Activated CD8-positive, alpha-beta memory T cell treated with anti-CD3 and anti-CD28 coated beads, Interleukin-2, amount 10 ng/mL, durations not matched to agents 7 days and 5 days (primary cell): ENCODE results near the gene FAM9B. TPM values are rescaled to one million over a fixed set of nuclear protein-coding genes. Genes with fewer than 3 reads are reported as not detected.
A peak's percentile ranks its signal among the peaks of the same experiment; 100 is the strongest.
"Not testable (repeated sequence)": the region's sequence is repeated elsewhere in the genome, so short reads cannot be mapped to it uniquely, and the experiment has no call there.

Source experiments
- ATAC-seq: fragments of 150-1000 bp; cut with Tn5 transposase; one replicate; pipeline ENCODE4 v1.10.0; 2021; ENCODE audit warnings: moderate library complexity
- CTCF ChIA-PET: fragments of 350-600 bp; sonication (Branson Sonifier 250); formaldehyde crosslinking; loops from one replicate; lab custom pipeline; 2021; ENCODE audit warnings: antibody characterized with exemption; lab: Charles Lee
- DNase-seq: peaks from one replicate; pipeline ENCODE4 v3.0.0-alpha.2; 2020
- H3K27ac Mint-ChIP-seq: one replicate; pipeline ENCODE4 v1.8.0; 2021; ENCODE audit warnings: mild to moderate bottlenecking, mixed read lengths
- H3K27me3 Mint-ChIP-seq: one replicate; pipeline ENCODE4 v1.8.0; 2021; ENCODE audit warnings: mixed read lengths
- H3K36me3 Mint-ChIP-seq: one replicate; pipeline ENCODE4 v1.8.0; 2021; ENCODE audit warnings: mild to moderate bottlenecking, mixed read lengths
- H3K4me1 Mint-ChIP-seq: one replicate; pipeline ENCODE4 v1.8.0; 2021; ENCODE audit warnings: mixed read lengths
- H3K4me3 Mint-ChIP-seq: one replicate; pipeline ENCODE4 v1.8.0; 2021; ENCODE audit warnings: mild to moderate bottlenecking, moderate library complexity, mixed read lengths
- H3K9me3 Mint-ChIP-seq: one replicate; pipeline ENCODE4 v1.8.0; 2022; ENCODE audit warnings: low read depth, mixed read lengths
- total RNA-seq, 2 experiments: library from RNA; stranded (reverse); gene quantifications; one replicate each; pipeline ENCODE4 v1.2.3, GENCODE V29; 2021

The FAM9B gene
- total RNA-seq, 2 experiments from 2014 or later = not detected

DNA sequence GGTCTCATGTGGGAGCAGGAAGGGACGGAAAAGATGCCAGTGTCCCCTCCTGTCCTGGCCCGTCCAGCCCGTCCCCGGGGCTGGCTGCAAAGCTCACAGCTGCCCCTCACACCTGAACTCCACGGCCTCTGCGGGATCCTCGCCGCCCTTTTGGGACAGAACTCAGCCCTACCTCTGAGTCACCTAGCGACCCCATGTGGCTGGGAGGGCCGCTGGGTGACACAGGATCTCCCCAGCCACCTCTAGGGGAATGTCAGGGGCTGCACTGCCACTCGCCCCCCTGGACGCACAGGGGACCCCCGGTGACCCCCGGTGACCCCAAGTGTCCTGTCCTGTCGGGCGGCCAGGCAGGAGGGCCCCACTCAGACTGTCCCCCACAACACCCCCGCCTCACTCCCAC is 748 bp downstream of the FAM9B start:
- Mint-ChIP-seq H3K4me1 (peaks cover 8% of the 10 kb centered on the region), H3K27me3 (peaks cover 3% of the 10 kb centered on the region), H3K9me3 (peaks cover 2% of the 10 kb centered on the region), H3K4me3 (no peak overlapping the region), H3K36me3 (peaks cover 1% of the 10 kb centered on the region), H3K27ac (no peak overlapping the region)
- DNase-seq = no peak
- CTCF ChIA-PET = no interaction called here
- no peak for ATAC-seq

DNA sequence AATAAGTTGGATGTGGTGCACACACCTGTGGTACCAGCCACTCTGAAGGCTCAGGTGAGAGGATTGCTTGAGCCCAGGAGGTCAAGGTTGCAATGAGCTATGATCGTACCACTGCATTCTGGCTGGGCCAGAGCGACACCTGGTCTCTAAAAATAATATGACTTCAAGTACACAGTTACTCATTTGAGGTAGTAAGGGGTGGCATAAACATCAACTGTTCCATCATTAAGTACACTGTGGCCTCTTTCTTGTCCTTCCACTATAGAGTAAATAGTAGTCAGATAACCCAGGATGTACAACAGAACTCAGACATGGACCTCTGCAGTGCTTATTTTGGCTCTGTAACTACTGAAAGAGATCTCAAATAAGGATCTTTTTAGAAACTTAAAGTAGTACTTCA is 10.6 kb downstream of the FAM9B start:
- no peaks in the 10 kb centered on the region for H3K4me1 Mint-ChIP-seq
- H3K36me3 Mint-ChIP-seq = no peaks in the 10 kb centered on the region
- CTCF ChIA-PET = no interaction called here
- no peak overlapping the region for H3K27ac Mint-ChIP-seq
- no peaks in the 10 kb centered on the region for H3K27me3 Mint-ChIP-seq
- no peaks in the 10 kb centered on the region for H3K9me3 Mint-ChIP-seq
- no peak for DNase-seq
- ATAC-seq = no peak
- H3K4me3 Mint-ChIP-seq = no peak overlapping the region

DNA sequence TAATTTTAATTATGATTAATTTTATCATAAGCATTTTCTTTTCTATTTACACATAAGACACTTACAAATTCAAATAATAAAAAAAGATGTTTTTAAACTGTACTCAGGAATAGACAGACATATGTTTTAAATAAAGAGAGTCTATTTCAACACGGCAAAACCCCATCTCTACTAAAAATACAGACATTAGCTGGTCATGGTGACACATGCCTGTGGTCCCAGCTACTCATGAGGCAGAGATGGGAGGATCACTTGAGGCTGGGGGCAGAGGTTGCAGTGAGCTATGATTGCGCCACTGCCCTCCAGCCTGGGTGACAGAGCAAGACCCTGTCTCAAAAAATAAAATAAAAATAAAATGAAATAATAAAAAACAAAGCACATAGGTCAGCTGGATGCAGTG is 14.8 kb downstream of the FAM9B start:
- CTCF ChIA-PET = interaction anchor here (0.6 kb wide), 1 partner anchor 861 kb away, joined by 3 read pairs; no protein-coding TSS in a partner anchor
- ATAC-seq = no peak

DNA sequence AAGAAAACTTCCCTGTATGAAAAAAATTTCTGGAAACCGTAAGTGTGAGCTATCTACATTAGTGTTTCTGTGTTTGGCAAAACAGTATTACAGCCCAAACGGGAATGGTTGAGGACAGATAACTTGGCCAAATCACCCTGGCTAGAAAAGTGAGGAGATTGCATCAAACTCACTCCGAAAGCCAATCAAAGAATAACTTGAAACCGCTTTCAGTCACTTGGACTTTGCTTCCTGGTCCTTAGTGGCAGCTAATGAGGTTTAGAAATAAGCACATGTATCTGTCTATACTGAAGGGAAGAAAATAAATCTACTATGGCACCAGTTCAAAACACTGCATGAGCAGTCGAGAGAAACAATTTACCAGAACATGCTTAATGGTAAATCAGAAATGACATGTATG is 15.6 kb downstream of the FAM9B start:
- CTCF ChIA-PET, H3K4me3 Mint-ChIP-seq, H3K9me3 Mint-ChIP-seq, DNase-seq, H3K36me3 Mint-ChIP-seq, H3K27ac Mint-ChIP-seq, H3K27me3 Mint-ChIP-seq, ATAC-seq, H3K4me1 Mint-ChIP-seq: not testable (repeated sequence)

More for the DNA sequence above, 14.8 kb downstream of the FAM9B start:
- Mint-ChIP-seq H3K27me3 (no peaks in the 10 kb centered on the region), H3K36me3 (no peaks in the 10 kb centered on the region), H3K4me3 (no peak overlapping the region), H3K4me1 (no peaks in the 10 kb centered on the region), H3K27ac (no peak overlapping the region), H3K9me3 (no peaks in the 10 kb centered on the region)
- no peak for DNase-seq

DNA sequence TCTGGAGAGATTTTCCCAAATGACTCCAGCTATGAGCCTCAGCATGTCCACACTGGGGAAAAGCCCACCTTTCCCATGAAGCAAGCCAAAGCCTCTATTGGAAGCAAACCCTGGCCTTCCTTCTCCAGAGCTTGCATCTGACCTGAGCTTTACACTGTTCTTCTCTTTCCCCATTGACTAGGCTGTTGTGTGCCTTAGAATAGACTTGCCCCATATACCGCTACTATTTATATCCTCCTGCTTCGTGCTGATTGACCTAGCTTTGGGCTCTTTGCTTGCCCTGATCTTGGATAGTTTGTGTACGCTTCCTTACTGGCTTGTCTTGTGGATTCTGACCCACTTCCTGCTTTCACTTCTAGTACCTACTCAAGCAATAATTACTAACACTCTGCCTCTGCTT is 30.9 kb downstream of the FAM9B start:
- ATAC-seq (no peak), DNase-seq (no peak)
- Mint-ChIP-seq H3K27me3 (no peaks in the 10 kb centered on the region), H3K27ac (no peak overlapping the region), H3K36me3 (no peaks in the 10 kb centered on the region), H3K4me3 (no peak overlapping the region), H3K4me1 (peaks cover 17% of the 10 kb centered on the region), H3K9me3 (no peaks in the 10 kb centered on the region)
- CTCF ChIA-PET = no interaction called here

DNA sequence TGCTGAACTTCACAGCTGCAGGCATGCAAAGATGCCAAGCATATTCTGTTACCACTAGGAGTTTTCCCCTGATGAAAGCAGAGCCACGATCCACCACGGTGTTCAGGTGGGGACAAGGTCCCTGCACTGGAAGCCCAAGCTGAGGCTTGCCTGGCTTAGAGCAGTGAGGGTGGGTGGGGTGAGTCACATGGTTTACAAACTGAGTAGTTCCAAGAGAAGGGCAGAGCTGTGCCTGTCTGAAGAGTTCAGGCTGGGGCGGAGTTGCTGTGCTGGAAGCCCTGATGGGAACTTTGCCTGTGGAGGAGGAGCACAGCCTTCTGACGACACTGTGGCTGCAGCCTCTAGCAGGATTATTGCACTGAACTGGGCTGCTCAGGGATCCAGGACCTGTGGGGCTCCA is 45.5 kb downstream of the FAM9B start:
- H3K4me1 Mint-ChIP-seq = peaks cover 4% of the 10 kb centered on the region

DNA sequence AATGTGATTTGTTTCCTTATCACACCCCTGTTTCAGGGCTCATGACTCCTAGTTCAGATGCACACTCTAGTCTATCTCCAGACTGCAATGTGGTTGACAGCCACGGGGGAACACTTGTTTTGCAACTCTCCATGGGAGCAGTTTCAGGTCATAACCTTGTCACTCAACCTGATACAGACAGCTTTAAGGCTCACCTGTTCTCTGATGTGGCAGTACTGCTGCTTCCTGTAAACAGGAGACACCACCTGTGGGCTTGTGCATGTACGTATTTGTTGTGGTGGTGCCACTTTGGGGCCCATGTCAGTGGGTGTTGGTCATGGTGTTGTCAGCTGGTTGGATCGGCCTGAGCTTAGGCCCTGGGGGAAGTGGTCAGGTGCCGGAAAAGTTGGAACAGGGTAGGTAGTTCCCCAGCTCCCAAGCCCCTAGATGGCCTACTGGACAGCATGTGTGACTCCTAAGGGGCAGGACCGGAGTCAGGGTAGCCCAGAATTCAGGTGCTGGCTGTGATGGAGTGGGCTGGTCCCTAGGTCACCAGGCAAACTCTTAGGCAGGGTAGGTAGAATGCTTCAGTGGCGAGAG is 46.2 kb downstream of the FAM9B start:
- Mint-ChIP-seq H3K36me3 (no peaks in the 10 kb centered on the region), H3K27ac (no peak overlapping the region), H3K4me3 (no peak overlapping the region), H3K27me3 (no peaks in the 10 kb centered on the region), H3K4me1 (peaks cover 4% of the 10 kb centered on the region), H3K9me3 (no peaks in the 10 kb centered on the region)
- DNase-seq (no peak), ATAC-seq (no peak)
- CTCF ChIA-PET = no interaction called here

More for the DNA sequence above, 45.5 kb downstream of the FAM9B start:
- CTCF ChIA-PET = no interaction called here
- H3K9me3 Mint-ChIP-seq = no peaks in the 10 kb centered on the region
- no peaks in the 10 kb centered on the region for H3K27me3 Mint-ChIP-seq
- no peak for ATAC-seq
- no peaks in the 10 kb centered on the region for H3K36me3 Mint-ChIP-seq
- no peak overlapping the region for H3K4me3 Mint-ChIP-seq
- no peak overlapping the region for H3K27ac Mint-ChIP-seq
- DNase-seq = no peak

DNA sequence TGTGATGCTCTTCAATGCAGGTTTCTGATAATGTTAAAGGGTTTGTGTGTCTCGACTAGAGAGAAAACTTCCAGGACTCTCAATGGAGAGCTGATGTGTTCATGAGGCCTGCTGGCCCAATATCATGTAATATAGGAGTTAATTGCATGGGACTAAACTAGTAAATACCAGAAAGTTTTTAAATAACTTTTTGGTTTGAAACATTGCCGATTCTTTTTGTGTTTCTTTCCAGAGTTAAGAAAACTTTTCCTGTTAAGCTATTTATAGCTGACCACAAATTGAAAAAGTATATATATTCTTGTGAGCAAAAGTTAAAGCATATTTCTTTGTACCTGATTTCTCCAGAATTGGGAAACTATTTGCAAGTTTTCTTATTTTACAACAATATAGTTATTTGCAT is 49.7 kb downstream of the FAM9B start:
- no peaks in the 10 kb centered on the region for H3K36me3 Mint-ChIP-seq
- H3K27me3 Mint-ChIP-seq = no peaks in the 10 kb centered on the region
- CTCF ChIA-PET = no interaction called here
- no peak overlapping the region for H3K27ac Mint-ChIP-seq
- DNase-seq = no peak
- no peak for ATAC-seq
- H3K9me3 Mint-ChIP-seq = no peaks in the 10 kb centered on the region
- H3K4me3 Mint-ChIP-seq = no peak overlapping the region
- peaks cover 21% of the 10 kb centered on the region for H3K4me1 Mint-ChIP-seq

DNA sequence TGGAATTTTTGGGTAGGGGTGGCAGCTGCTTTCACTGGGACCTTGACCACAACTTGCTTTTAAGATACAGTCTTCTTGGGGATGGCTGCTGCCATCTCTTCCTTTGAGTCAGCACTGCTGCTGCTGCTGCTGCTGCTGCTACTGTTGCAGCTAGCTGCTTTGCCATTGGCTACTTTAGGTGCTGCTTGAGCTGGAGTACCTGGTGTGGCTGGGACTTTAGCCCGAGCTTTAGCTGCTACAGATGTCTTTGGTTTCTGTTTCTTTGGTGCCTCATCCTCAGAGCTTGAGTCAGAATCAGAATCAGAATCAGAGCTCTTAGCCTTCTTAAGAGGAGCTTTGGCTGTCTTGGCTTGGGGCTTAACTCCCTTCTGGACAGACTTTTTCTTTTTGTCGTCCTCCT is 52.2 kb downstream of the FAM9B start:
- Mint-ChIP-seq H3K4me3 (peak overlapping the region; percentile 24), H3K36me3 (no peaks in the 10 kb centered on the region), H3K4me1 (peaks cover 17% of the 10 kb centered on the region), H3K27me3 (peaks cover 3% of the 10 kb centered on the region), H3K27ac (peak overlapping the region; percentile 83), H3K9me3 (no peaks in the 10 kb centered on the region)
- peak; percentile 96 for ATAC-seq
- CTCF ChIA-PET = no interaction called here
- DNase-seq = peak; percentile 69

DNA sequence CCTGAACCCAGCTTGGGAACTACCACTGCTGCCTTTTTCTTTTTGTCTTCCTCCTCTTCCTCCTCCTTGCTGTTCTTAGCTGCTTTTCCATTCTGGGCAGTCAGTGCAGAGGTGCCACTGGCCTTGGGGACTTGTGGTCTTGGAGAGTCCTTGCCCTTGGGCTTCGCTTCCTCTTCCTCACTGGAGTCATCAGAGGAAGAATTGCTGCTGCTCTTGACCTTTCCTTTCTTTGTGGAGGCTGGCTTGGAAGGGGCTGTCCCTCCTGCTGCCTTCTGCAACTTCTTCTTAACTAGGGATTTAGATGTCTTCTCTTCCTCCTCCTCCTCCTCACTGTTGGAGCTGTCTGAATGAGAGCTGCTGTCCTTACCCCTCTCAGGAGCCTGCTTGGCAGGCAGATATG is 53.2 kb downstream of the FAM9B start:
- H3K36me3 Mint-ChIP-seq = no peaks in the 10 kb centered on the region
- ATAC-seq = no peak
- H3K27me3 Mint-ChIP-seq = peaks cover 3% of the 10 kb centered on the region
- no peak overlapping the region for H3K4me3 Mint-ChIP-seq
- CTCF ChIA-PET = no interaction called here
- peaks cover 17% of the 10 kb centered on the region for H3K4me1 Mint-ChIP-seq
- H3K9me3 Mint-ChIP-seq = no peaks in the 10 kb centered on the region
- no peak overlapping the region for H3K27ac Mint-ChIP-seq
- DNase-seq = no peak

Other genes starting within 250 kb of the FAM9B start
- gene FAM9A, start 232.7 kb downstream of the FAM9B start, total RNA-seq = not detected